ENCODE results near the gene SPINK2. TPM values are rescaled to one million over a fixed set of nuclear protein-coding genes. Genes with fewer than 3 reads are reported as not detected.

The SPINK2 gene
- total and polyA plus RNA-seq, 2 of the 4 experiments (the other 2 are of a cell fraction) = not detected

GRCh38 chr4:56787380-56787779 is 34.1 kb downstream of the SPINK2 start:
- no peak overlapping the region for H3K4ac ChIP-seq (ENCODE audit: low read depth, low read length)
- peak overlapping the region; percentile 9; the same call in 1 of the 2 replicates for H3K14ac ChIP-seq (replicated peaks; ENCODE audit: low read depth, low read length)
- H3K4me2 ChIP-seq (ENCODE audit: low read depth, low read length) = peak overlapping the region; percentile 20; the same call in 1 of the 2 replicates
- peaks cover 8% of the 10 kb centered on the region for H3K27me3 ChIP-seq (ENCODE audit: control insufficient read depth, insufficient read depth, low read length)
- no peak overlapping the region; the same call in 1 of the 2 replicates for H4K5ac ChIP-seq (ENCODE audit: low read depth, low read length)
- CTCF ChIA-PET = interaction anchor here (0.6 to 1.5 kb wide), 4 partner anchors 10 to 281 kb away, joined by 3 to 7 read pairs (median 4); no protein-coding TSS in a partner anchor
- H3K56ac ChIP-seq (ENCODE audit: extremely low read depth, insufficient read depth, low read length) = no peak overlapping the region
- peak overlapping the region; percentile 72 for H2AFZ ChIP-seq (replicated peaks; ENCODE audit: low read length, poor library complexity)
- no peaks in the 10 kb centered on the region for H4K20me1 ChIP-seq (ENCODE audit: insufficient read depth, low read length)
- POLR2A ChIA-PET (ENCODE audit: unreplicated experiment) = no interaction called here
- TF ChIP-seq SMC3 (IDR thresholded peaks at IDR 0.05; ENCODE audit: low read depth, low read length) (no peak), MAZ (IDR thresholded peaks at IDR 0.05; ENCODE audit: borderline replicate concordance, low read depth, low read length) (no peak), BHLHE40 (IDR thresholded peaks at IDR 0.05; ENCODE audit: low read depth, low read length) (no peak), RFX5 (IDR thresholded peaks at IDR 0.05; ENCODE audit: low read depth, low read length) (no peak), CEBPB (IDR thresholded peaks at IDR 0.05; ENCODE audit: low read depth, low read length) (no peak), CTCF (conservative IDR thresholded peaks at IDR 0.05; ENCODE audit: low read depth, low read length) (no peak), POLR2A (IDR thresholded peaks at IDR 0.05; ENCODE audit: low read depth, low read length) (no peak), CHD1 (IDR thresholded peaks at IDR 0.05; ENCODE audit: low read depth, low read length) (no peak), ELK1 (IDR thresholded peaks at IDR 0.05; ENCODE audit: borderline replicate concordance, low read depth, low read length) (no peak), FOS (IDR thresholded peaks at IDR 0.05; ENCODE audit: low read depth, low read length) (no peak), MXI1 (IDR thresholded peaks at IDR 0.05; ENCODE audit: borderline replicate concordance, low read depth, low read length) (no peak)
- H3K79me1 ChIP-seq (ENCODE audit: low read depth in 1 of 2, low read length in 2 of 2) = no peaks in the 10 kb centered on the region
- ATAC-seq (ENCODE audit: low read depth) = peak; percentile 33
- 0 out of 2 replicates have a peak overlapping the region, but pooled peaks have one; percentile 28 for H3K18ac ChIP-seq (ENCODE audit: low read depth, low read length)
- H2AK5ac ChIP-seq (ENCODE audit: low read depth, low read length) = no peak overlapping the region
- intact Hi-C loops (cut with micrococcal nuclease) = no loop called here
- no peak overlapping the region for H3K9ac ChIP-seq (ENCODE audit: low read depth, low read length)
- 0 out of 2 replicates have a peak overlapping the region, but pooled peaks have one; percentile 28 for H3K23ac ChIP-seq (ENCODE audit: low read depth, low read length)
- peak overlapping the region; percentile 52; the same call in 1 of the 2 replicates for H2BK120ac ChIP-seq (ENCODE audit: low read depth, low read length)
- H2BK5ac ChIP-seq (ENCODE audit: low read depth, low read length, poor library complexity, severe bottlenecking) = no peak overlapping the region
- H2BK15ac ChIP-seq (ENCODE audit: low read depth, low read length) = no peak overlapping the region
- BruUV-seq (replicated peaks) = no TSS peak
- peak overlapping the region; percentile 47; the same call in 1 of the 2 replicates for H2BK20ac ChIP-seq (ENCODE audit: low read depth, low read length)
- H3K9me1 ChIP-seq (ENCODE audit: insufficient read depth, low read length) = peaks cover 3% of the 10 kb centered on the region; the same call in 1 of the 2 replicates
- no peaks in the 10 kb centered on the region for H3K36me3 ChIP-seq (ENCODE audit: control insufficient read depth, insufficient read depth, low read length)
- H3K27ac ChIP-seq (ENCODE audit: insufficient read depth, low read length) = peak overlapping the region; percentile 48; the same call in 1 of the 2 replicates
- no peak overlapping the region for H4K91ac ChIP-seq (ENCODE audit: insufficient read depth, low read depth, low read length)
- no peak for DNase-seq
- H2AK9ac ChIP-seq (replicated peaks; ENCODE audit: low read depth, low read length, poor library complexity) = no peak overlapping the region
- no peak overlapping the region for H3K4me3 ChIP-seq (ENCODE audit: insufficient read depth, low read depth, low read length)
- dilution Hi-C loops (cut with HindIII; ENCODE audit: low sequenced_read_pairs, unreplicated experiment) = no loop called here
- in situ Hi-C loops (cut with MboI; ENCODE audit: low sequenced_read_pairs) = no loop called here
- WGBS, 2 experiments (ENCODE audit: extremely low coverage in 2 of 2, insufficient read length in 1 of 2) = no CpG with 5 or more reads among the region's 6 CpGs
- peak overlapping the region in 1 of 2 experiments; percentile 72; a peak in 2 of 4 replicates for H4K8ac ChIP-seq (ENCODE audit: low read depth in 2 of 2, low read length in 2 of 2)
- H3K9me3 ChIP-seq (ENCODE audit: control insufficient read depth, insufficient read depth, low read length) = no peaks in the 10 kb centered on the region
- H3K4me1 ChIP-seq (ENCODE audit: control insufficient read depth, insufficient read depth, low read length) = peaks cover 7% of the 10 kb centered on the region
